Liver (tissue), 3 donors: ENCODE data around the gene FANK1.

Experiments used
- CTCF ChIP-seq: fragments of 150-350 bp; IDR thresholded peaks from 2 replicates; pipeline ENCODE4 v1.5.1; 2017; ENCODE audit warnings: improper control_type of control experiment, low read depth, low read length; ENCODE audit not compliant: missing input control
- EGR1 ChIP-seq, 2 donors: IDR thresholded peaks; 2 replicates each; pipeline ENCODE4 v1.6.1; 2016 to 2018; ENCODE audit warnings: antibody characterized with exemption in 2 of 2, low read depth in 2 of 2
- GABPA ChIP-seq, 2 donors: IDR thresholded peaks in 1 of 2; conservative IDR thresholded peaks in 1 of 2; 2 replicates each; pipeline ENCODE4 v1.6.1; 2016; ENCODE audit warnings: antibody characterized with exemption in 2 of 2, mild to moderate bottlenecking in 1 of 2, moderate library complexity in 1 of 2
- REST ChIP-seq: IDR thresholded peaks from 2 replicates; pipeline ENCODE4 v1.6.1; 2016; ENCODE audit warnings: antibody characterized with exemption, mild to moderate bottlenecking
- donor health status: healthy.
- donor health status: healthy.

GRCh38 chr10:125868372-125868975 is 27.9 kb upstream of the FANK1 start:
- peak; percentile 85 for TF ChIP-seq CTCF
- no peak for TF ChIP-seq REST
- no peak for TF ChIP-seq EGR1 (IDR thresholded peaks at IDR 0.05; ENCODE audit: low read depth in 2 of 2)
- no peak for TF ChIP-seq GABPA (IDR thresholded peaks at IDR 0.05 in 1 of 2, conservative IDR thresholded peaks at IDR 0.05 in 1 of 2)
